ENCODE measurements around the gene GPR157. TPM values are rescaled to one million over a fixed set of nuclear protein-coding genes. Genes with fewer than 3 reads are reported as not detected.

The GPR157 gene
- total RNA-seq, 2 donors from 2014 or later: 2.3 to 5.0 TPM

DNA sequence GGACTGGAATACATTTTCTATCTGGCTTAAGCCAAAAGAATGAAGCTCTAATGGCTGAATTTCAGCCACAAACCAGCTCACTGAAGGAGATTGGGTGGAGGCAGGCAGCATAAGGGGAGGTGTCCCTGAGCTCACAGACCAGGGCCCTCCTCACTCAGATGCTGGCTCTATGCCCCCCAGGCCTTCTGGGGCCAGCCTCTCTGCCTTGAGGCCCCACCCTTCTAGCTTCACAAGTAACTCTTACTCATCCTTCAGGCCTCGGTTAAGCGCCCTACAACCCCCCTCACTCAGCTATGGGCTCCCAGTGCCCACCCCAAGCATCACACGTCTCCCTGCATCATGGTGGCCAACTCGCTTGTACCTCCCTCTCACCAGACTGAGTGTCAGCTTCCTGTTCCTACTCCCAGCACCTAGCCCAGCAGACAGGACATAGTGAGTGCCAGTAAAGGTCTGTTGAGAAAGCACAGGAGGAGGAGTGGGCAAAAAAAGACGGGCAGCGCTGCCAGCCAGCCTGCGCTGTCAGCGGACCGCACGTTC lies 40.8 kb upstream of the GPR157 start:
- H3K4me3 Mint-ChIP-seq: no peak overlapping the region
- H3K4me1 Mint-ChIP-seq: peaks cover 14% of the 10 kb centered on the region
- TF ChIP-seq CTCF (conservative IDR thresholded peaks at IDR 0.05): no peak
- H3K36me3 Mint-ChIP-seq (ENCODE audit: low read depth): peaks cover 2% of the 10 kb centered on the region
- peaks cover 2% of the 10 kb centered on the region for H3K9me3 Mint-ChIP-seq
- Histone ChIP-seq H3K36me3 (ENCODE audit: control insufficient read depth, insufficient read depth, low read length) (no peaks in the 10 kb centered on the region), H3K9ac (ENCODE audit: extremely low read depth, low read length, poor library complexity, severe bottlenecking) (no peak overlapping the region), H3K27me3 (ENCODE audit: control insufficient read depth, insufficient read depth, low read length, poor library complexity, severe bottlenecking) (no peaks in the 10 kb centered on the region), H3K9me3 (ENCODE audit: control insufficient read depth, low read length) (no peaks in the 10 kb centered on the region), H3K4me3 (ENCODE audit: low read length) (no peak overlapping the region), H3K4me1 (ENCODE audit: control insufficient read depth, insufficient read depth, low read length) (peaks cover 7% of the 10 kb centered on the region), H3K27ac (ENCODE audit: low read depth, low read length) (no peak overlapping the region)
- no peaks in the 10 kb centered on the region for H3K27me3 Mint-ChIP-seq (ENCODE audit: insufficient read depth)
- DNase-seq: no peak
- H3K27ac Mint-ChIP-seq: no peak overlapping the region
- WGBS, 2 experiments (ENCODE audit: insufficient coverage in 1 of 2, insufficient read length in 1 of 2): 93 to 100% methylated on average over 6 to 10 of the region's 10 CpGs

DNA sequence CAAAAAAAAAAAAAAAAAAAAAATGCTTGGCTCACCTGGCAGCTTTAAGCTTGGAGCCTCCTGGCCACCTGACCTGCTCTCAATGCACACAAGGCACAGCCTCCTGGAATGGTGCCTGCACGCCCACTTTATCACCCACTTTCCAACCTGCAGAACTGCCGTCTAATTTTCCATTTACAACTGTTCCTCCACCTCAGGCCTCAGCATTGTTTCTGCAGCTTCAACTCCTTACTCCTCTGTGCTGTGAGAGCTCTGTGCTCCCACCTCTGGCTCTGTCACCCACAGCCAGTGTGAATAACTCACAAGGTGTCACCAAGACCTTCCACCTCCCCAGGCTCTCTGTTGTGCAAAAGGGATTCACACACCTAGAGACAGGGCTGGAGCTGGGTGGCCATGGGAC lies 38.7 kb upstream of the GPR157 start:
- Mint-ChIP-seq H3K27ac (peak overlapping the region; percentile 11), H3K36me3 (ENCODE audit: low read depth) (no peaks in the 10 kb centered on the region), H3K9me3 (no peaks in the 10 kb centered on the region), H3K27me3 (ENCODE audit: insufficient read depth) (no peaks in the 10 kb centered on the region), H3K4me1 (peaks cover 25% of the 10 kb centered on the region), H3K4me3 (no peak overlapping the region)
- no peak overlapping the region for H3K9ac ChIP-seq (ENCODE audit: extremely low read depth, low read length, poor library complexity, severe bottlenecking)
- no peaks in the 10 kb centered on the region for H3K27me3 ChIP-seq (ENCODE audit: control insufficient read depth, insufficient read depth, low read length, poor library complexity, severe bottlenecking)
- no peak overlapping the region for H3K4me3 ChIP-seq (ENCODE audit: low read length)
- no peak for DNase-seq
- no peaks in the 10 kb centered on the region for H3K9me3 ChIP-seq (ENCODE audit: control insufficient read depth, low read length)
- H3K27ac ChIP-seq (ENCODE audit: low read depth, low read length): no peak overlapping the region
- WGBS, 2 experiments (ENCODE audit: insufficient coverage in 1 of 2, insufficient read length in 1 of 2): 91 to 100% methylated on average over 2 of the region's 2 CpGs
- H3K36me3 ChIP-seq (ENCODE audit: control insufficient read depth, insufficient read depth, low read length): no peaks in the 10 kb centered on the region
- no peak for TF ChIP-seq CTCF (conservative IDR thresholded peaks at IDR 0.05)
- H3K4me1 ChIP-seq (ENCODE audit: control insufficient read depth, insufficient read depth, low read length): peaks cover 15% of the 10 kb centered on the region

GRCh38 chr1:9166289-9167235 lies 37.7 kb upstream of the GPR157 start:
- H3K9ac ChIP-seq (ENCODE audit: extremely low read depth, low read length, poor library complexity, severe bottlenecking): no peak overlapping the region
- no peak overlapping the region for H3K27ac Mint-ChIP-seq

More at GRCh38 chr1:9166289-9167235, 37.7 kb upstream of the GPR157 start:
- peaks cover 17% of the 10 kb centered on the region for H3K4me1 ChIP-seq (ENCODE audit: control insufficient read depth, insufficient read depth, low read length)
- peaks cover 25% of the 10 kb centered on the region for H3K4me1 Mint-ChIP-seq
- no peaks in the 10 kb centered on the region for H3K36me3 ChIP-seq (ENCODE audit: control insufficient read depth, insufficient read depth, low read length)
- no peak for TF ChIP-seq CTCF (conservative IDR thresholded peaks at IDR 0.05)
- no peak overlapping the region for H3K27ac ChIP-seq (ENCODE audit: low read depth, low read length)
- H3K4me3 ChIP-seq (ENCODE audit: low read length): no peak overlapping the region
- H3K27me3 ChIP-seq (ENCODE audit: control insufficient read depth, insufficient read depth, low read length, poor library complexity, severe bottlenecking): no peaks in the 10 kb centered on the region
- H3K9me3 ChIP-seq (ENCODE audit: control insufficient read depth, low read length): no peaks in the 10 kb centered on the region
- DNase-seq: no peak
- H3K4me3 Mint-ChIP-seq: no peak overlapping the region
- H3K36me3 Mint-ChIP-seq (ENCODE audit: low read depth): no peaks in the 10 kb centered on the region
- 84 to 90% methylated on average over 19 to 26 of the region's 27 CpGs for WGBS, 2 experiments (ENCODE audit: insufficient coverage in 1 of 2, insufficient read length in 1 of 2)
- no peaks in the 10 kb centered on the region for H3K9me3 Mint-ChIP-seq
- no peaks in the 10 kb centered on the region for H3K27me3 Mint-ChIP-seq (ENCODE audit: insufficient read depth)
